Trophoblast cell (in vitro differentiated cells and primary cell): Measurements from ENCODE around the gene COMMD10.

ENCODE experiments used
- DNase-seq, 2 donors: peaks; one replicate each; pipeline ENCODE4 v3.0.0-alpha.2; 2016
- H2AFZ ChIP-seq: 2 replicates; pipeline ENCODE4 v1.6.1; 2013; ENCODE audit warnings: low read length, moderate library complexity, mild to moderate bottlenecking; ENCODE audit not compliant: insufficient read depth, poor library complexity
- H2AK5ac ChIP-seq: 2 replicates; pipeline ENCODE4 v1.6.1; 2013; ENCODE audit warnings: mild to moderate bottlenecking, low read length
- H2BK120ac ChIP-seq: 2 replicates; pipeline ENCODE4 v1.6.1; 2013; ENCODE audit warnings: low read length, mild to moderate bottlenecking, moderate library complexity; ENCODE audit not compliant: insufficient read depth, poor library complexity
- H2BK12ac ChIP-seq: 2 replicates; pipeline ENCODE4 v1.6.1; 2013; ENCODE audit warnings: mild to moderate bottlenecking, low read length, moderate library complexity
- H2BK5ac ChIP-seq: 2 replicates; pipeline ENCODE4 v1.6.1; 2013; ENCODE audit warnings: low read length, low read depth, moderate library complexity, mild to moderate bottlenecking; ENCODE audit not compliant: poor library complexity
- H3K14ac ChIP-seq: 2 replicates; pipeline ENCODE4 v1.6.1; 2013; ENCODE audit warnings: mild to moderate bottlenecking, low read length
- H3K18ac ChIP-seq: 2 replicates; pipeline ENCODE4 v1.6.1; 2013; ENCODE audit warnings: mild to moderate bottlenecking, low read length
- H3K23ac ChIP-seq: 2 replicates; pipeline ENCODE4 v1.6.1; 2013; ENCODE audit warnings: low read length
- H3K27ac ChIP-seq: 2 replicates; pipeline ENCODE4 v1.5.1; 2013; ENCODE audit warnings: low read depth, mild to moderate bottlenecking, inconsistent platforms, low read length, moderate library complexity
- H3K27me3 ChIP-seq: 2 replicates; pipeline ENCODE4 v1.6.1; 2013; ENCODE audit warnings: inconsistent platforms, mild to moderate bottlenecking, low read length, moderate library complexity; ENCODE audit not compliant: insufficient read depth
- H3K36me3 ChIP-seq, 2 experiments: 1 replicate in 1 of 2; 2 replicates in 1 of 2; pipeline ENCODE4 v1.6.1; 2013; ENCODE audit warnings: low read length in 2 of 2, mild to moderate bottlenecking in 2 of 2, moderate library complexity in 1 of 2; ENCODE audit not compliant: insufficient read depth in 2 of 2, control insufficient read depth in 1 of 2
- H3K4ac ChIP-seq: 2 replicates; pipeline ENCODE4 v1.6.1; 2013; ENCODE audit warnings: low read depth, mild to moderate bottlenecking, low read length, moderate library complexity
- H3K4me1 ChIP-seq, 2 experiments: 1 replicate in 1 of 2; 2 replicates in 1 of 2; pipeline ENCODE4 v1.6.1; 2013; ENCODE audit warnings: low read length in 2 of 2, mild to moderate bottlenecking in 2 of 2, moderate library complexity in 1 of 2; ENCODE audit not compliant: insufficient read depth in 2 of 2, control insufficient read depth in 1 of 2
- H3K4me2 ChIP-seq: 2 replicates; pipeline ENCODE4 v1.6.1; 2013; ENCODE audit warnings: inconsistent platforms, mild to moderate bottlenecking, low read length, moderate library complexity
- H3K4me3 ChIP-seq: 2 replicates; pipeline ENCODE4 v1.5.1; 2013; ENCODE audit warnings: mild to moderate bottlenecking, low read depth, low read length, inconsistent platforms
- H3K79me1 ChIP-seq: one replicate; pipeline ENCODE4 v1.6.1; 2013; ENCODE audit warnings: low read length
- H3K79me2 ChIP-seq: 2 replicates; pipeline ENCODE4 v1.6.1; 2013; ENCODE audit warnings: low read length, mild to moderate bottlenecking; ENCODE audit not compliant: control insufficient read depth, insufficient read depth, poor library complexity
- H3K9ac ChIP-seq: 2 replicates; pipeline ENCODE4 v1.6.1; 2013; ENCODE audit warnings: mild to moderate bottlenecking, low read length
- H3K9me3 ChIP-seq: 2 replicates; pipeline ENCODE4 v1.6.1; 2013; ENCODE audit warnings: low read depth, mild to moderate bottlenecking, control low read depth, inconsistent platforms, low read length; ENCODE audit not compliant: insufficient read depth
- H4K12ac ChIP-seq: 2 replicates; pipeline ENCODE4 v1.6.1; 2013; ENCODE audit warnings: low read depth, mild to moderate bottlenecking, low read length, moderate library complexity
- H4K8ac ChIP-seq: 2 replicates; pipeline ENCODE4 v1.6.1; 2013; ENCODE audit warnings: low read depth, mild to moderate bottlenecking, low read length, moderate library complexity
- H4K91ac ChIP-seq: one replicate; pipeline ENCODE4 v1.6.1; 2013; ENCODE audit warnings: low read depth, mild to moderate bottlenecking, low read length, moderate library complexity
- WGBS: extraction: QIAGEN DNeasy Blood & Tissue Kit; methylation state at CpG from one replicate; pipeline ENCODE4 v1.1.7; 2013; ENCODE audit warnings: missing lambda C conversion rate; ENCODE audit not compliant: insufficient read length, insufficient coverage; ENCODE audit errors: extremely low coverage; 5-methylcytosine and 5-hydroxymethylcytosine counted together

COMMD10 gene

GRCh38 chr5:116115163-116115562, 30.3 kb downstream of the COMMD10 start:
- H3K4me1 ChIP-seq = no peaks in the 10 kb centered on the region
- H3K4me2 ChIP-seq = no peak overlapping the region
- H3K4ac ChIP-seq = no peak overlapping the region
- DNase-seq = no peak
- H2BK120ac ChIP-seq = no peak overlapping the region
- WGBS = no CpG with 5 or more reads among the region's 1 CpG
- H3K27me3 ChIP-seq = no peaks in the 10 kb centered on the region
- peaks cover 0 to 2% of the 10 kb centered on the region in 2 experiments for H3K36me3 ChIP-seq
- no peak overlapping the region for H3K9ac ChIP-seq
- no peak overlapping the region for H4K91ac ChIP-seq
- no peak overlapping the region for H3K18ac ChIP-seq
- no peak overlapping the region for H3K4me3 ChIP-seq
- H3K27ac ChIP-seq = no peak overlapping the region
- no peak overlapping the region for H2AK5ac ChIP-seq
- H2AFZ ChIP-seq = no peak overlapping the region
- H3K9me3 ChIP-seq = no peaks in the 10 kb centered on the region
- H4K12ac ChIP-seq = no peak overlapping the region
- H2BK12ac ChIP-seq = no peak overlapping the region
- H3K23ac ChIP-seq = no peak overlapping the region
- H3K79me1 ChIP-seq = no peaks in the 10 kb centered on the region
- H3K14ac ChIP-seq = no peak overlapping the region
- H4K8ac ChIP-seq = no peak overlapping the region
- H2BK5ac ChIP-seq = no peak overlapping the region
- no peaks in the 10 kb centered on the region for H3K79me2 ChIP-seq

GRCh38 chr5:116130471-116130870, 45.6 kb downstream of the COMMD10 start:
- H2AK5ac ChIP-seq = no peak overlapping the region
- WGBS = no CpG with 5 or more reads among the region's 2 CpGs
- H2AFZ ChIP-seq = no peak overlapping the region
- H3K4me3 ChIP-seq = no peak overlapping the region
- no peak overlapping the region for H3K9ac ChIP-seq
- H3K4ac ChIP-seq = no peak overlapping the region
- no peak overlapping the region for H3K23ac ChIP-seq
- H3K4me1 ChIP-seq = no peaks in the 10 kb centered on the region
- no peak overlapping the region for H3K14ac ChIP-seq
- no peak overlapping the region for H4K8ac ChIP-seq
- H4K91ac ChIP-seq = no peak overlapping the region
- H3K4me2 ChIP-seq = no peak overlapping the region
- no peak overlapping the region for H3K27ac ChIP-seq
- H2BK120ac ChIP-seq = no peak overlapping the region
- H2BK12ac ChIP-seq = no peak overlapping the region
- peak in 1 of 2 donors; percentile 27 for DNase-seq
- no peaks in the 10 kb centered on the region for H3K79me2 ChIP-seq
- no peaks in the 10 kb centered on the region for H3K36me3 ChIP-seq
- no peaks in the 10 kb centered on the region for H3K9me3 ChIP-seq
- H3K27me3 ChIP-seq = no peaks in the 10 kb centered on the region
- no peak overlapping the region for H4K12ac ChIP-seq
- no peaks in the 10 kb centered on the region for H3K79me1 ChIP-seq
- no peak overlapping the region for H3K18ac ChIP-seq
- H2BK5ac ChIP-seq = no peak overlapping the region

GRCh38 chr5:116130976-116131375, 46.2 kb downstream of the COMMD10 start:
- no CpG with 5 or more reads among the region's 2 CpGs for WGBS
- no peak overlapping the region for H4K8ac ChIP-seq

GRCh38 chr5:116133281-116133680, 48.5 kb downstream of the COMMD10 start:
- Histone ChIP-seq H3K4me1 (no peaks in the 10 kb centered on the region), H3K27ac (no peak overlapping the region), H3K4me3 (no peak overlapping the region), H4K8ac (no peak overlapping the region), H3K14ac (no peak overlapping the region), H3K18ac (no peak overlapping the region), H4K12ac (no peak overlapping the region), H3K9me3 (no peaks in the 10 kb centered on the region), H3K36me3 (no peaks in the 10 kb centered on the region), H3K4me2 (no peak overlapping the region), H2BK120ac (no peak overlapping the region), H3K79me1 (no peaks in the 10 kb centered on the region), H3K4ac (no peak overlapping the region), H3K9ac (no peak overlapping the region), H4K91ac (no peak overlapping the region), H2BK5ac (no peak overlapping the region), H3K79me2 (no peaks in the 10 kb centered on the region), H2AFZ (no peak overlapping the region), H2BK12ac (no peak overlapping the region), H3K23ac (no peak overlapping the region), H3K27me3 (no peaks in the 10 kb centered on the region), H2AK5ac (no peak overlapping the region)
- no peak for DNase-seq
- WGBS = no CpG with 5 or more reads among the region's 3 CpGs

More at GRCh38 chr5:116130976-116131375, 46.2 kb downstream of the COMMD10 start:
- H2AFZ ChIP-seq = no peak overlapping the region
- H2BK12ac ChIP-seq = no peak overlapping the region
- no peak overlapping the region for H3K4me2 ChIP-seq
- no peak overlapping the region for H2BK5ac ChIP-seq
- H3K27me3 ChIP-seq = no peaks in the 10 kb centered on the region
- H4K91ac ChIP-seq = no peak overlapping the region
- H3K27ac ChIP-seq = no peak overlapping the region
- no peak overlapping the region for H2AK5ac ChIP-seq
- no peak overlapping the region for H2BK120ac ChIP-seq
- no peak overlapping the region for H3K4me3 ChIP-seq
- no peaks in the 10 kb centered on the region for H3K9me3 ChIP-seq
- H4K12ac ChIP-seq = no peak overlapping the region
- no peaks in the 10 kb centered on the region for H3K79me1 ChIP-seq
- DNase-seq = no peak
- no peak overlapping the region for H3K23ac ChIP-seq
- no peak overlapping the region for H3K18ac ChIP-seq
- no peaks in the 10 kb centered on the region for H3K36me3 ChIP-seq
- H3K79me2 ChIP-seq = no peaks in the 10 kb centered on the region
- no peak overlapping the region for H3K4ac ChIP-seq
- H3K4me1 ChIP-seq = no peaks in the 10 kb centered on the region
- no peak overlapping the region for H3K14ac ChIP-seq
- H3K9ac ChIP-seq = no peak overlapping the region
